Adipose tissue (tissue), 3 donors: ENCODE data around the gene AFF3. TPM values are rescaled to one million over a fixed set of nuclear protein-coding genes. Genes with fewer than 3 reads are reported as not detected.

Source experiments
- H3K27ac ChIP-seq: one replicate; pipeline ENCODE4 v1.5.1; 2013; ENCODE audit warnings: low read depth, low read length
- WGBS, 3 donors: extraction: QIAGEN DNeasy Blood & Tissue Kit; methylation state at CpG; one replicate each; pipeline ENCODE4 v1.1.7; 2013; 5-methylcytosine and 5-hydroxymethylcytosine counted together
- polyA plus RNA-seq, 3 donors: library from polyadenylated mRNA; stranded (reverse); fragments of 200-250 nt; gene quantifications; one replicate each; pipeline ENCODE4 v1.2.3, GENCODE V29; 2013
- donor health status: healthy with polysubstance abuse.
- donor health status: Bipolar disorder and iron deficiency.
- donor health status: healthy.

AFF3 gene, protein sequence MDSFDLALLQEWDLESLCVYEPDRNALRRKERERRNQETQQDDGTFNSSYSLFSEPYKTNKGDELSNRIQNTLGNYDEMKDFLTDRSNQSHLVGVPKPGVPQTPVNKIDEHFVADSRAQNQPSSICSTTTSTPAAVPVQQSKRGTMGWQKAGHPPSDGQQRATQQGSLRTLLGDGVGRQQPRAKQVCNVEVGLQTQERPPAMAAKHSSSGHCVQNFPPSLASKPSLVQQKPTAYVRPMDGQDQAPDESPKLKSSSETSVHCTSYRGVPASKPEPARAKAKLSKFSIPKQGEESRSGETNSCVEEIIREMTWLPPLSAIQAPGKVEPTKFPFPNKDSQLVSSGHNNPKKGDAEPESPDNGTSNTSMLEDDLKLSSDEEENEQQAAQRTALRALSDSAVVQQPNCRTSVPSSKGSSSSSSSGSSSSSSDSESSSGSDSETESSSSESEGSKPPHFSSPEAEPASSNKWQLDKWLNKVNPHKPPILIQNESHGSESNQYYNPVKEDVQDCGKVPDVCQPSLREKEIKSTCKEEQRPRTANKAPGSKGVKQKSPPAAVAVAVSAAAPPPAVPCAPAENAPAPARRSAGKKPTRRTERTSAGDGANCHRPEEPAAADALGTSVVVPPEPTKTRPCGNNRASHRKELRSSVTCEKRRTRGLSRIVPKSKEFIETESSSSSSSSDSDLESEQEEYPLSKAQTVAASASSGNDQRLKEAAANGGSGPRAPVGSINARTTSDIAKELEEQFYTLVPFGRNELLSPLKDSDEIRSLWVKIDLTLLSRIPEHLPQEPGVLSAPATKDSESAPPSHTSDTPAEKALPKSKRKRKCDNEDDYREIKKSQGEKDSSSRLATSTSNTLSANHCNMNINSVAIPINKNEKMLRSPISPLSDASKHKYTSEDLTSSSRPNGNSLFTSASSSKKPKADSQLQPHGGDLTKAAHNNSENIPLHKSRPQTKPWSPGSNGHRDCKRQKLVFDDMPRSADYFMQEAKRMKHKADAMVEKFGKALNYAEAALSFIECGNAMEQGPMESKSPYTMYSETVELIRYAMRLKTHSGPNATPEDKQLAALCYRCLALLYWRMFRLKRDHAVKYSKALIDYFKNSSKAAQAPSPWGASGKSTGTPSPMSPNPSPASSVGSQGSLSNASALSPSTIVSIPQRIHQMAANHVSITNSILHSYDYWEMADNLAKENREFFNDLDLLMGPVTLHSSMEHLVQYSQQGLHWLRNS (N-terminal part only)
- under 1 TPM; 0.21 to 0.56 (median 0.56) TPM for polyA plus RNA-seq

DNA sequence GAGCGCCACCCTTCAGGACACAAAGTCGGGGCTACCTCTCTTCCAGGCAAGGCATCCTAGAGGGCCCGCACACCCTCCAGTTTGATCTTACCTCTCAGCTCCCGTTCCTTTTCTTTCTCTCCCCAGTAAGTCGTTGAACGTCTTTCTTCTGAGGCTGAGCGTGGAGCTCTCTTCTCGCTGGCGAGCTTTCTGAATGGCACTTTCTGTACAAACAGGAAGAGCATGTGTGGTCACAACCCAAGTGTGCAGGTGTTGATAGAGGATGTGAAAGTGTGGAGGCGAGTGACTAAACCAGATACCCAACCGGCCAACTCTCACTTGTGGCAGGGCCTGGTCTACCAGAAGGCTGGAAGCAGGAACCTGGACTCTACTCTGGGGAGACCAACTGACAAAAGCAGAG lies at the start of gene AFF3:
AFF3 (minus strand) TSS at position 198 of the 400 bp plus-strand sequence. CDS start 38,136 bp downstream, outside the sequence.
- 48 to 84% (median 58%) methylated on average over 10 to 11 of the region's 11 CpGs for WGBS, 3 donors
- no peak within 1 kb of the TSS for H3K27ac ChIP-seq

DNA sequence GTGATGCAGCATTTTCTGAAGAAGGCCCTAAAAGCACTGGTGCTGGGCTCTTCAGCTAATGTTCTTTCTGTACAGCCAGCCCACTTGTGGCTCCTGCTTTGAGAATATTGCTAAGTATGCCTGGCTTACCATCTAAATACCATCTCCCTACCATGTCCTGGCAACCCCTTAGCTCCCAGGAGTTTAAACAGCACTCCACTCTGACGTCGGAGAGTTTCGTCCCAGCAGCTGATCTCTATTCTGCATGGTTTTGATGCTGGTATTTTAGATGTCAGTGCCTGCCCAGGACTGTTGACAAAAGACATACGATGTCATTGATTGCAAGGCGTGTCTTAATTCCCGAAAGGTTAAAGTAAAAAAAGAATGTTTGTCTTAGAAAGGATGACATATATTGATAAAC lies 47.0 kb upstream of the AFF3 start:
- no peak overlapping the region for H3K27ac ChIP-seq
- 66 to 89% (median 86%) methylated on average over 6 of the region's 6 CpGs for WGBS, 3 donors

DNA sequence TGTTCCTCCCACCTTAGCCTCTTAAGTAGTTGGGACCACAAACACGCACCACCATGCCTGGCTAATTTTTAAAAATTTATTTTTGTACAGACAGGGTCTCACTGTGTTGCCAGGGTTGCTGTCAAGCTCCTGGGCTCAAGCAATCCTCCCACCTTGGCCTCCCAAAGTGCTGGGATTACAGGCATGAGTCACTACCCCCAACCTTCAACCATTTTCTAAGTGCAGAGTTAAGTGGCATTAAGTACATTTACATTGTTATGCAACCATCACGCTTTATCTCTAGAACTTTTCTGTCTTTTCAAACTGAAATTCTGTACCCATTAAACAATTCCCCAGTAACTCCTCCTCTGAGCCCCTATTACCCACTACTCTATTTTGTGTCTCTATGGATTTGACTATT lies 45.9 kb upstream of the AFF3 start:
- no peak overlapping the region for H3K27ac ChIP-seq
- WGBS, 3 donors: 80 to 91% (median 88%) methylated on average over 2 of the region's 2 CpGs

DNA sequence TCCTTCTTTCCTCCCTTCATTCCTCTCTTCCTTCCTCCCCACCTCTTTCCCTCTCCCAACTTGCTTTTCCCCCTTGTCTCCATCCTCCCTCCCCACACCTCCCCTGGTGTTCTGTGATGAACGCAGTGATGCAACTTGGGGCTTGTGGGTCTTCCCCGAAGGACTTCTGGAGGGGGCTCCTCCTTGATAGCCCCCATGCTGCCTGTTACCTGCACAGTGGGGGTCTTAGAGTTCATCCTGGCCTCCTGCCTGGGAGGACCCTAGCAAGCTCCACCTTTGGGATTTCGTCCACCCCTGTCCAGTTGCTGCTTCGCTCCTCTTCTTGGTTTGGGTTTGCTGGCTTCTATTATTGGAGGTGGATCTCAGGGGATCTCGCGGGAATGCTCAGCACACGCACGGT lies 43.7 kb upstream of the AFF3 start:
- no peak overlapping the region for H3K27ac ChIP-seq
- WGBS, 3 donors: 85 to 91% (median 88%) methylated on average over 8 of the region's 8 CpGs

DNA sequence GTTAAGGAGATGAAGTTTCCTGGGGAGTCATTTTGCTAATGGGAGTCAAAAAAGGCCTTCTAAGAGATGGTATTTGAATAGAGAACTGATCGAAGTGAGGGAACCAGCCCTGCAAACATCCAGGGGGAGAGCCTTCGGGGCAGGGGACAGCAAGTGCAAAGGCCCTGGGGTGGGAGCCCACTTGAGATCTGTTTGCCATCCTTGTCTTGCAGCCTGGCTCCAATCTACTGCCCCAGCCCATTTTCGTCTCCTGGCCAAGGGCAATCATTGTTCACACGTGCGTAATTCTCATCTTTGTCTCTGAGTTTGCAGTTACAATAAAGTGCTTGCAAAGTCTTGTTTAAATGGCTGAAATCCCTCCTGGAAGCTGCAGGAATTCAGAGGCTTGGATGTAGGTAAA lies 43.1 kb upstream of the AFF3 start:
- no peak overlapping the region for H3K27ac ChIP-seq
- 70 to 93% (median 86%) methylated on average over 5 of the region's 5 CpGs for WGBS, 3 donors

DNA sequence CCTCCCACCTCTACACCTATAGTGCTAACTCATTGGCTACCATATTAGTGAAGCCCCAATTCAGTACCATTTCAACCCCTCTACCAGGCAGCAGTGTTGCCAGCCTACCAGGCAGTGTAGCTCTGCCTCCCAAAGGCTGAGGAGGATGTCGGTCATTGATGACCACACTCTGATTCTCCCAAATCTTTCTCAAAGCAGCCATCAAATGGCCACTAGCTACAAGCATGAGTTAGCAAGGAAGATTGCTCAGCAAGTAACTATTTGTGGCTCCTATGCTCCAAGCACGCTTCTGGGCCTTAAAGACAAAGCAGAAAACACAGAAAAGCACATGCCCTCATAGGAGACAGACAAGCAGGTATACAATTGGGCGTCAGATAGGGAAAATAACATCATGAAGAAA lies 42.7 kb upstream of the AFF3 start:
- WGBS, 3 donors: 83 to 93% (median 91%) methylated on average over 3 of the region's 3 CpGs
- H3K27ac ChIP-seq: no peak overlapping the region

DNA sequence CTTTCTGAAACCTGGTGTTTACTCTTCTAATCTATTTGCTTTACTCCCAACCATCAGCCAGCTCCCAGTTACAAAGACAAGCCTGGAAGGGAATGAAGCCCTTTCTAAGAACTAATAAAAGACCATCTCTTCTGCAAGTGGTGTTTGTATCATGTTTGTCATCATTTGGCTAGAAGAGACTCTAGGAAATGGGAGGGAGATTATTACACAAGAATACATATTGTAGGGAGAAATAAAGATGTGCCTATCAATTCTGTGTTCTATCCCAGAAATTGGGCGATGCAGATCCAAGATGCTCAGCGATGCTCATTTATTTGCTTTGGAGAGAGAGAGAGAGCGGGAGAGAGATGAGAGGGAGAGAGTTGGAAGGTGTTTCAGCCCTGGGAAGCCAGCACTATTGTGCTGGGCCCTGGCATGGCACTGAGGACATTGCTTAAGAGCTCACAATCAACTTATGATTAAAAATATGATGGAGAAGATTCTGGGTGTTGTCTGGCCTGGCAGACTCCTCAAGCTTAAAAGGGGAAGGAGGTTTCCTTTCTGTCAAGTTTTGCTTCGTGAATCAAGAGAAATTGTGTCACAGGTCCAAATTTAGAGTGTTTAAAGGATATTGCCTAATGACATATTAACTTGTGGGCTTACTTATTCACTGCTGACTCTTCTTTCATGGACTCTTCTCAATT lies 41.8 kb upstream of the AFF3 start:
- H3K27ac ChIP-seq: no peak overlapping the region
- WGBS, 3 donors: 57 to 73% (median 66%) methylated on average over 4 of the region's 4 CpGs

DNA sequence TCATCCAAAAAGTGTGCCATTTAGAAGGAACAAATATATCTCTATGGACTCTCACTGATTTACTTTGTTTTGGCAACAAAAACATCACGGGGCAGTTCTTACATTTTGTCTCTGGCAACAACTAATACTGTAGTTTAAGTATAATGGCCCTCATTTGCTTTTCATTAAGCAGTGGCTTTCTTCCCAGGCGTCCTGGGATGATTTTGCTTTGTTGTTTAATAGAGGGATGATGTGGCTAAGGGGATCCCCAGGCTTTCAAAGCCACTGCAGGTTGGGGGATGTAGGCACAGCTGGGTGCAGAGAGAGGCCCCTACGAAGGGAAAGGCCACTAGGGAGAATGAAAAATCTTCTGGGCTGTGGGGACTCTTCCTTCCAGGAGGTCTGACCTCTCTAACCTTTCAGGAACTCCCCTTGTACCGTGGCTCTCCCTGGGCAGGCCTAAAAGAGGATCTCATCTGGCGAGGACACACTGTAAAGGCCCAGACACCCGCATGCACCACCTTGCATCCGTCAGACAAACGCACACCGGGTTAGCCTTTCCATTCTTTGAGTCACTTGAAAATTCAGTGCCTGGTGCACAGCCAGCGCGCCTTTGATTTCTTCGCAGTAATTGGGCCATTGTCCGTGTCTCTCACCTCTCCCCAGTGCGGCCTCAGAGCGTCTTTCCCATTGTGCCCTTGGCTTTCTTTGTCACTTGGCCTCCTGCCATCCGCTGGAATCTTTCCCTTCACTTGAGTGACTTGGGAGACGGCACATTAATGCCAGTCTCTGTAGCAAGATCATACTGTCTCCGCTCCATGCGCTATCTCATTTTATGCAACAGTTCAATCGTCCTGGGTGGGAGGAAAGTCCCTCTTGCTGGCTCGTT lies 40.3 kb upstream of the AFF3 start:
- whole genome bisulfite sequencing, 3 donors: 53 to 75% (median 69%) methylated on average over 21 of the region's 21 CpGs
- no peak overlapping the region for H3K27ac ChIP-seq

DNA sequence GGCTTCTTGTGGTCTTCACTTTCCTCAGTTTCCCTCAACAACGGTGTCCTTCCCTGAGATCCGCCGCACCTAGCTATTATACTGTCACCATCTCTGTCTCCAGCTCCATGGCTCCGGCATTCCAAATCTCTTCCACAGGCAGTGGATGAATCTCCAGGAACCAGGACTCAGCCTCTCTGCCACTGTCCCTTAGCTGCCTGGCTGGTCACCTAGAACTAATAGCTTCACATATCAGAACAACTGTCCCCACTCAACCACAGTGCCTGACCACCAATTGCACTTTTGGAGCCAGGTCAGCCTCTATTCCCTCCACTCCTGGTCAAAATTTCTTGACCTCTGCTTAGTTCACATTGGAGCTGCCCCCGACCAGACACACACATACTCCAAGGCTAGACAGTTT lies 38.1 kb upstream of the AFF3 start:
- no peak overlapping the region for H3K27ac ChIP-seq
- 95 to 97% (median 96%) methylated on average over 5 of the region's 5 CpGs for WGBS, 3 donors

DNA sequence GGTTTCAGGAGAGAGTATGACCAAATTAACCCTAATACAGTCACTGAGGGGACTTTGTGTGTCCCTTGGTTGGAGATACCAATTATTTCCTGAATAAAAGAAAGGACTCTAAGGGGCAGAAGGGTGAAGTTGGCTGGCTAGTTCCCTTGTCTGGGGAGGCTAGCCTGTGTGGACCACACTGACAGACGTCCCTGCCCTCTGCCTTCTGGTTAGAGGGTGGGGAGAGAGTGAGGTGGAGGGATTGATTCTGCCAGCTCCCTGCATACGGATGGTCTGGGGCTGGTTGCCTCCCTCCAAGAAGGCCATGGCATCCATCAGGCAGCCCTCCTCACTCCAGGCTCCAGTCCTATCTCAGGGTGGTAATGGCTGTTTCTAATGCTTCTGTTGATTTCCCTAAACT lies 37.4 kb upstream of the AFF3 start:
- 43 to 89% (median 70%) methylated on average over 2 of the region's 2 CpGs for WGBS, 3 donors
- H3K27ac ChIP-seq: no peak overlapping the region

DNA sequence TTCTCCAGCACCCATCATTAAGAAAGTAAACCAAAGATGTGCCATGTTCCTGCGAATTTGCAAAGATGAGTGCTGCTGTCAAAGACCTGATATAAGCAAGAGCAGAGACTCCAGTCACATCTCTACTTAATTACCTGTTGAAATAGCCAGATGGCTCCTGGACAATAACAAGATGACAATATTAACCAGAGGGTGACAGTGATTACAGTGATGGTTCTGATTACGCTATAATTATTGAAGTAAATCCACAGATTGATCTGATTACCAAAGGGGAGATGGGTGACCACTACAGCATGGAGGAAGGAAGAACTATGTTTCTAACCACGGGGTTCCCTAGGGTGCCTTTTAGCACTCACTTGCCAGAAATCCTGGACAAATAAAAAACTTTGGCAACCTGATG lies 36.5 kb upstream of the AFF3 start:
- H3K27ac ChIP-seq: no peak overlapping the region
- WGBS, 3 donors: 78 to 89% (median 84%) methylated on average over 3 of the region's 3 CpGs

DNA sequence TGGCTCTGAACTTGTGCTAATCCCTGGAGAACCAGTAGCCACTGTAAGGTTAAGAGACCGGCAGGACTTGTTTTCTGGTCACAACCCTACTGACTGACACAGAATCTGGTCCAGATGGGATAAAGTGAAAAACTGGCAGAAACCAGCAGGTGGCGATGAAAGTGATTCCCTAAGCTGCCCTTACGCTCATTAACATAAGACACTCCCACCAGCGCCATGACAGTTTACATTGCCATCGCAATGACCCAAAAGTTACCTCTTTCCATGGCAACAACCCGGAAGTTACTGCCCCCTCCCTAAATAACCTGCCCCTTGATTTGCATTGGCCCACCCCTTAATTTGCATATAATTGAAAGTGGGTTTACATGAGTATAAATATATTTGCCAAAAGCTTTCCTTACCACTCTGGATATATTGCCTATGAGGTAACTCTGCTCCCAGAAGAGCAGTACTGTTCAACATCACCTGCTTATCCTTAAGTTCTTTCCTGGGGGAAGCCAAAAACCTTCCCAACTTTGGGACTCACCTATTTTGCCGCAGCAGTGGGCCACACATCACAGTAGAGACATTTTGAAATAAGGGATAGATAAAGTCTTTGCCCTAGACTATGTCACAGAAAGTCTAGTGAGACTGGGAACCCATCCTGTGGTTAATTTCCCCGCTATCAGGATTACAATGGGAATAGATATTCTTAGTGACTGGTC lies 35.8 kb upstream of the AFF3 start:
- 59 to 67% (median 62%) methylated on average over 8 of the region's 8 CpGs for WGBS, 3 donors
- no peak overlapping the region for H3K27ac ChIP-seq

DNA sequence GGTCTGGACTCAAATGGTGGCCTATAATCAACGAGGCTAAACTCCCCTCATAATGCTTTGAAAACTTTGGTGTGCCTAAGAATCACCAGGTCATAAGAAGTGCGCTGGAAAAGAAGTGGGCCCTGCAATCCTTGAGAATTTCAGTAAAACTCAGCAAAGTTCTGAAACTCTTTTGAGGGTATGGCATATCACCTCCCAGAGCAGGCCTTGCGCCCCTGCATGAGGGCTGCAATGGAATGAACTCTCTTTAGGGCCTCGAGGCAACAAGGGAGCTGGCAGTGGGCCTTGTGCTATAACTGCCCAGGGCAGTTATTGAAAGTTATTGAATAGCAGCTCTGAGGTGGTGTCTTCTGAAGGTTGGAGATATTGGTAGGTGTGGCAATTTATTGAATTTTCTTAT lies 34.5 kb upstream of the AFF3 start:
- no peak overlapping the region for H3K27ac ChIP-seq
- WGBS, 3 donors: 85 to 94% (median 88%) methylated on average over 4 of the region's 4 CpGs

DNA sequence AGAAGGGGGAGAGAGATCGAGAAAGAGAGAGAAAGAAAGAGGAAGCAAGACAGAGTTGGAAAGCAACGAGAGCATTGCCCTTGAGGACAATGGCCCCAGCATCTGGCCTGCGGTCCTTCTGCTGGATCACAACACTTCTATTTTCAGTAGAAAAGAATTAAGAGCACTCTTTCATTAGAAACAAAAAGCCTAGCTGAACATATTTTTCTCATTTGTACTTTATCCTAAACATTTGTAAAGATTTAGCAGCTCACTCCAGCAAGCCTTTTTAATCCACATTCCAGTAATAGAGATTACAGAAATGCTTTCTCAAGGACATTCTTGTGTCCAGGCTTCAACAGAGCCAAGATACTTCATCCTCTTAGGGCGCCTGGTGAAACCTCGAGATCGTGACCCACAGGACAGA lies 31.6 kb upstream of the AFF3 start:
- 47 to 56% (median 51%) methylated on average over 6 of the region's 6 CpGs for WGBS, 3 donors
- H3K27ac ChIP-seq: no peak overlapping the region

DNA sequence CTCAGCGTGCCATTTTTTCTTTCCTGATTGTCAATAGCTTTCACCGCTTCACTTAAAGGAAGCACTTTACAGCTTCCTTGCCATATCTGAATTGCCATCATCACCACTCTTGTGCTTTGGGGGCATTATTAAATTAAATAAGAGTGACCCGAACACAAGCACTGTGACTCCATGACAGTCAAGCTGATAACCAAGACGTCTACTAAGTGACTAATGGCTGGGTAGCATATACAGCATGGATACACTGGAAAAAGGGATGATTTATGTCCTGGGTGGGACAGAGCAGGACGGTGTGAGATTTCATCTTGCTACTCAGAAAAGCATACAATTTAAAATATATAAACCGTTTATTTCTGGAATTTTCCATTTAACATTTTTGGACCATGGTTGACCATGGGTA lies 24.3 kb upstream of the AFF3 start:
- H3K27ac ChIP-seq: no peak overlapping the region
- 79 to 90% (median 83%) methylated on average over 6 of the region's 6 CpGs for WGBS, 3 donors

DNA sequence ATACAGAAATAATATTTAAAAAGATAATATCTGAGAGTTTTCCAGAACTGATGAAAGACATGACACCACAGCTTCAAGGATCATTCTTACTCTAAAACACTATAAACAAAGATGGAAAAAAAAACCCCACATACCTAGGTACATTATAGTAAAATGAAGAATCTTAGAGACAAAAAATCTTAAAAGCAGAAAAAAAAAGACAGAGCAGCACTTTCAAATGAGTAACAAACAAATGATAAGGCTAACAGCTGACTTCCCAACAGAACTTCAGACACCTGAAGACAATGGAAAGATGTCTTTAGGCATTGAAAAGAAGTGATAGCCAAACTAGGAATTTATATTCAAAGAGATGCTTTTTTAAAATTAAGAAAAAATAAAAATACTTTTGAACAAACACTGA lies 21.2 kb upstream of the AFF3 start:
- no peak overlapping the region for H3K27ac ChIP-seq

DNA sequence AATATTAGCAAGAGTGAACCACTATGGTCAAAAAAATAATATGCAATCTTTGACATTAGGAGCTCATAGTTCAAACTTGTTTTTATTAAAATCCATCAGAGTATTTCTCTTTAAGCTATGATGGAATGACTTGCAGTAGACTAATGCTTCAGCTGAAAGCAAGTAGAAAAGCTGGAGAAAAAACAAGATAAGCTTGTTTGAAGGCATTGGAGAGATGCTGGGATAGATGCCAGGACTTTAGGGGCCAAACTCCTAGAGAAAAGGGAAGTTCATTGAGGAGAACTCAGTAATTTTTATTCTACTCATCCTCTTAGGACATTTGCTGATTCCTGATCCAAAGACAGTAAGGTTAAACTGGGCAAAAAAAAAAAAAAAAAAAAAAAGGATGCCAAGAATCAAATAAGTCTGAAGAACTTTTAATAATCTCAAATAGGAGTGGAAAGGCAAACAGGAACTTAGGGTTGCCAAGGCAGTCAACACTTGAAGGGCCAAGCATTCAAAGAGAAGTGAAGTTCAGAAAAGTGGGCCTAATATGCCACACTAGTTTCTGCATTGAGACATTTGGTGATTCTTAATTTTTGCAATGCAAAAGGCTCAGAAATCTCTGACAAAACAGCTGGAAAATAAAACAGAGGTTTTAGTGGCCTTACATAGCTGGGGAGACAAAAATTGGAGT lies 19.7 kb upstream of the AFF3 start:
- H3K27ac ChIP-seq: no peak overlapping the region
